ENCODE data around the gene SLCO2A1.

Gene SLCO2A1

GRCh38 chr3:134007819-134008218 is 21.9 kb downstream of the SLCO2A1 start:
- DNase-seq (ENCODE audit: low spot score), result no peak

GRCh38 chr3:134004841-134005240 is 24.9 kb downstream of the SLCO2A1 start:
- TF ChIP-seq CTCF (IDR thresholded peaks at IDR 0.05; ENCODE audit: extremely low read depth, missing control alignments), result no peak
- no peak for DNase-seq (ENCODE audit: low spot score)

More at GRCh38 chr3:134007819-134008218, 21.9 kb downstream of the SLCO2A1 start:
- TF ChIP-seq CTCF (IDR thresholded peaks at IDR 0.05; ENCODE audit: extremely low read depth, missing control alignments), result no peak

GRCh38 chr3:134003066-134003465 is 26.7 kb downstream of the SLCO2A1 start:
- TF ChIP-seq CTCF (IDR thresholded peaks at IDR 0.05; ENCODE audit: extremely low read depth, missing control alignments), result no peak
- no peak for DNase-seq (ENCODE audit: low spot score)

GRCh38 chr3:134002306-134002705 is 27.4 kb downstream of the SLCO2A1 start:
- no peak for TF ChIP-seq CTCF (IDR thresholded peaks at IDR 0.05; ENCODE audit: extremely low read depth, missing control alignments)
- DNase-seq (ENCODE audit: low spot score), result no peak

GRCh38 chr3:134001251-134001650 is 28.5 kb downstream of the SLCO2A1 start:
- no peak for DNase-seq (ENCODE audit: low spot score)

GRCh38 chr3:133999891-134000685 is 29.6 kb downstream of the SLCO2A1 start:
- DNase-seq (ENCODE audit: low spot score), result no peak
- TF ChIP-seq CTCF (IDR thresholded peaks at IDR 0.05; ENCODE audit: extremely low read depth, missing control alignments), result no peak

More at GRCh38 chr3:134001251-134001650, 28.5 kb downstream of the SLCO2A1 start:
- no peak for TF ChIP-seq CTCF (IDR thresholded peaks at IDR 0.05; ENCODE audit: extremely low read depth, missing control alignments)

GRCh38 chr3:133998691-133999241 is 31.0 kb downstream of the SLCO2A1 start:
- no peak for DNase-seq (ENCODE audit: low spot score)

More at GRCh38 chr3:133998691-133999241, 31.0 kb downstream of the SLCO2A1 start:
- no peak for TF ChIP-seq CTCF (IDR thresholded peaks at IDR 0.05; ENCODE audit: extremely low read depth, missing control alignments)
